Right ventricle myocardium inferior (tissue), 1 donor: ENCODE data around the gene TAF1L. TPM values are rescaled to one million over a fixed set of nuclear protein-coding genes. Genes with fewer than 3 reads are reported as not detected.

Experiments
- ATAC-seq: fragments of 200-7000 bp; cut with Tn5 transposase; one replicate; pipeline ENCODE4 v1.9.1; 2020; ENCODE audit warnings: mild to moderate bottlenecking, moderate library complexity
- DNase-seq: peaks from one replicate; pipeline ENCODE4 v3.0.0; 2021; ENCODE audit errors: missing footprints
- intact Hi-C: fragments of 100-400 bp; cut with DNase I; formaldehyde crosslinking; loops from one replicate; pipeline ENCODE4 v1.11.0; 2022
- total RNA-seq: library from RNA; stranded (reverse); fragmentation: NEBNext Ultra II Directional; extraction: Animal tissue kit (Norgen Biotek cat#: 25700); gene quantifications from one replicate; pipeline ENCODE4 v1.2.1, GENCODE V29; 2021
- donor health status: DM: no; HTN: yes; CAD: no; lungs with severe emphysema.

Gene TAF1L
- total RNA-seq, 1 donor from 2014 or later, result not detected

- ATAC-seq (no peak), DNase-seq (no peak)
- intact Hi-C loops, result no loop called here
These were observed 38.5 kb downstream of the TAF1L start for GRCh38 chr9:32596936-32597335.

GRCh38 chr9:32596096-32596865 lies 39.2 kb downstream of the TAF1L start:
- ATAC-seq (no peak), DNase-seq (no peak)
- intact Hi-C loops, result no loop called here

- ATAC-seq, result no peak
- intact Hi-C loops, result no loop called here
- DNase-seq, result no peak
These were observed 44.6 kb downstream of the TAF1L start for GRCh38 chr9:32590898-32591297.

DNA sequence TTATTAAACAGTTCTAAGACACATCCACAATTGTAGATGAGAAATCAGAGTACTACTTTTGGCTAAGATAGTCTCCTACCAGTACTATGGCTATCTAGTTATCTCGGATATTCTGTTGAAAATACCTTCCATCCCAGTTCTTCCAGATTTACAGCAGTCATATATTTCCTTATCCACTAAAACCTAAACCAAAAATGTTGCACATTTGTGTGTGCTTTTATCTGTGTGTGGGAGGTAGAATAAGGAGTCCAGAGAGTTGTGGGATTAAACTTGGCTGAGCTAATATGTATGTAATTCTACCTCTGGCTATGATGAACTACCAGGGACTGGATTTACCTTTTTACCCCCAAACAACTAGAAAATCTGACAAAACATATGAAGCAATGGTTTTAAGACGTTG lies 45.0 kb downstream of the TAF1L start:
- intact Hi-C loops, result no loop called here
- ATAC-seq, result no peak
- no peak for DNase-seq

- DNase-seq, result no peak
- intact Hi-C loops, result loop anchor here (2.0 kb wide), 1 partner anchor 378 kb away; no protein-coding TSS in a partner anchor
- ATAC-seq, result no peak
These were observed 46.3 kb downstream of the TAF1L start for GRCh38 chr9:32589083-32589723.

DNA sequence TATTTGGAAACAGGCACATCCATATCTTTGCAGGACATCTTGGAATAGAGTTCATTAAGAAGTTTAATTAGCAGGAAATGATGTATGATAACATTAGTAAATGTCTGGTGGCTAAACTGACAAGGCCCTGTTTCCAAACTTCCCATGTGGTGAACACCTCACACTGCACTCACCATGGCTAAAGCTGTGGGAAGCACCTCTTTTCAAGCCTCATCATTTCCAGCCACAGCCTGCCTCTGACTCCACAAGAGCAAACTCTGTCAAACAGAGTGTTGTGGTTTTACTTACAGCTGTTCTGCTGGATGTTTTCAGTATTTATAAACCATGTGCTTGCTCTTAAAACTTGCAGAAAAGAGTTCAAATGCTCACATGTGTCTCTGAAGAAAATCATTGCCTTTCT lies 47.6 kb downstream of the TAF1L start:
- ATAC-seq, result no peak
- intact Hi-C loops, result loop anchor here (2.0 kb wide), 1 partner anchor 379 kb away; no protein-coding TSS in a partner anchor
- no peak for DNase-seq

DNA sequence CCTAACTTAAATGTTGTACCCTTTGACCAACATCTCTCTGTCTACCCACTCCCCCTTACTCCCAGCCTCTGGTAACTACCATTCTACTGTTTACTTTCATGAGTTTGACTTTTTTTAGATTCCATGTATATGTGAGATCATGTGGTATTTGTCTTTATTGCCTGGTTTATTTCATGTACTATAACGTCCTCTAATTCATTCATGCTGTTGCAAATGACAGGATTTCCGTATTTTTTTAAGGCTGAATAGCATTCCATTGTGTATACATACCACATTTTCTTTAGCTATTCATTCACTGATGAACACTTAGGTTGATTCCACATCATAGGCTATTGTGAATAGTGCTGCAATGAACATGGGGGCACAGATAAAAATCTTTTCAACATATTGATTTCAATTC lies 50.7 kb downstream of the TAF1L start:
- ATAC-seq (no peak), DNase-seq (no peak)
- intact Hi-C loops, result no loop called here

DNA sequence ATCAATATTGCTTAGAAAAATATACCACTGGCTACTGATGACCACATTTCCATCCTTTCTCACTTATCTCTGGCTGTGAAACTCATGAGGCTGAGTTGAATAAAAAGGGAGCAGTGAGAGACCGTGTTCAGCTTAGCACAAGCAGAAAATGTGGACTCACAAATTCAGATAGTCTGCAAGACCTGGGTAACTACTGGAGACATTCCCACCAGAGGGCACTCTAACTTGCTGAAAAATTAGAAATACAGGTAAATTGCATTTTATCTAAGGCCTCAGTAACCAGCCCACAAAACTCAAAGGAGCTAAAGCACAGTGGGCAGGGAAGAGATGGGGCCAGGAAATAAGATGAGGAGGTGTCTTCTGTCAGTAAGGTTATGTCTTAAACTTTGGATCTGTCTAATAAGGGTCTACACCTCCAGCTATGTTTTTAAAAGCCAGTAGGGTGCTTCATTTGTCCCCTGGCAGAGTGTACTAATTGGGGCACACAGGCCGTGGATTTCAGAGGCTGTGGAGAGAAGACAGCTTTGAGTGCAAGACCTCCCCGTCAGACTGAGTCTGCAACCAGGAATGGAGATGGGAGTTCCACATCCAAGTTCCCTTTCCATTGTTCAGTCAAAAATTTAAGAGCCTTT lies 53.8 kb downstream of the TAF1L start:
- intact Hi-C loops, result no loop called here
- DNase-seq, result no peak
- no peak for ATAC-seq

DNA sequence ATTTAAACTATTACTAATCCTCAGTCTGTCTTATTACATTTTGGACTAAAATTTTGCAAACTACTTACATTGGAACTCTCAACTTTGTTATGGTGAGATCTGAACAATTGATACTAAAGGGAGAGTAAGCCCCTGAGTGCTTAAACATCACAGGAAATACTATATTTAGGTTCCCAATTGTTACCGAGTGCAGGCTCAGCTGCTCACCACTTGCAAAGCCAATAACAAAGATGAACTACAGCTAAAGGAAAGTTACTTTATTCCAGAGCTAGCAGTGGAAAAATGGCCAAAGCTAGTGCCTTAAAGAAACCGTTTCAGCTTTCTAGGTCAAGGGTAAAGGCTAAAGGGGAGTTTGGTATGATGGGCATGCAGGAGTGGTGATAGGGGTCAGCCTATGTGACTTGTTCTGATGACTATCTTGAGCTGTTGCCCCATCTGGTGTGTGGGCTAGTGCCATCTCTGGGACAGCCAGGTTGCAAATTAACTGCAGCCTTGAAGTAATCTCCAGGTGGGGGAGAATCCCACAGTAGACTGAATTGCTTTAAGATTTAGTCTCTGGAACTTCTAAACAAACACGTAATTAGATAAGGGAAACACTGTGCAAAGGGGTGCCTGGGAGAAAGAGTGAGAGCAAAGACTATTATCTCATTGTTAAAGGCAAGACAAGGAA lies 54.7 kb downstream of the TAF1L start:
- intact Hi-C loops, result no loop called here
- no peak for DNase-seq
- ATAC-seq, result no peak

- intact Hi-C loops, result loop anchor here (1.0 to 2.0 kb wide), 2 partner anchors 201 to 389 kb away; no protein-coding TSS in a partner anchor
- peak; percentile 69 for DNase-seq
- no peak for ATAC-seq
These were observed 55.6 kb downstream of the TAF1L start for GRCh38 chr9:32579706-32580331.

Other genes starting within 250 kb of the TAF1L start
- 4.7 TPM for gene RIGI, start 109.5 kb downstream of the TAF1L start, total RNA-seq
- gene SMIM27, start 83.3 kb downstream of the TAF1L start, total RNA-seq, result 12.5 TPM
- 8.7 TPM for gene TOPORS, start 83.1 kb downstream of the TAF1L start, total RNA-seq
- 192 TPM for gene NDUFB6, start 62.5 kb downstream of the TAF1L start, total RNA-seq
- not detected for gene TMEM215, start 147.9 kb upstream of the TAF1L start, total RNA-seq